Spleen (tissue), 11 donors: Measurements from ENCODE around the gene SLC8A2. TPM values are rescaled to one million over a fixed set of nuclear protein-coding genes. Genes with fewer than 3 reads are reported as not detected.

Source experiments
- DNase-seq: peaks from one replicate; pipeline ENCODE4 v3.0.0-alpha.2; 2020
- H3K27ac ChIP-seq, 8 donors: fragments of 200-600 bp; sonication (generic) in 7 of 8; 1 replicate in 4 of 8; 2 replicates in 4 of 8; pipeline versions ENCODE4 v1.5.0 to v1.8.0; 2016 to 2021; ENCODE audit warnings: inconsistent platforms in 4 of 8, mild to moderate bottlenecking in 4 of 8, moderate library complexity in 1 of 8
- H3K27me3 ChIP-seq, 7 donors: fragments of 200-600 bp; sonication (generic) in 6 of 7; replicated peaks in 1 of 7; 1 replicate in 4 of 7; 2 replicates in 3 of 7; pipeline versions ENCODE4 v1.5.0 to v1.8.0; 2016 to 2021; ENCODE audit warnings: inconsistent platforms in 3 of 7, mild to moderate bottlenecking in 1 of 7
- H3K36me3 ChIP-seq, 6 donors: fragments of 200-600 bp; sonication (generic) in 5 of 6; 1 replicate in 4 of 6; 2 replicates in 2 of 6; pipeline versions ENCODE4 v1.5.0 to v1.8.0; 2016 to 2021; ENCODE audit warnings: inconsistent platforms in 2 of 6
- H3K4me1 ChIP-seq, 6 donors: fragments of 200-600 bp; sonication (generic) in 5 of 6; 1 replicate in 3 of 6; 2 replicates in 3 of 6; pipeline versions ENCODE4 v1.5.0 to v1.8.0; 2016 to 2021; ENCODE audit warnings: inconsistent platforms in 3 of 6
- H3K4me3 ChIP-seq, 8 donors: fragments of 200-600 bp; sonication (generic) in 7 of 8; 1 replicate in 4 of 8; 2 replicates in 4 of 8; pipeline versions ENCODE4 v1.5.0 to v1.8.0; 2016 to 2021; ENCODE audit warnings: inconsistent platforms in 4 of 8, mild to moderate bottlenecking in 4 of 8, moderate library complexity in 2 of 8
- H3K9me3 ChIP-seq, 8 donors: fragments of 200-600 bp; sonication (generic) in 7 of 8; 1 replicate in 4 of 8; 2 replicates in 4 of 8; pipeline versions ENCODE4 v1.5.0 to v1.8.0; 2016 to 2021; ENCODE audit warnings: inconsistent platforms in 4 of 8
- POLR2A ChIP-seq, 3 donors: fragments of 450-650 bp; IDR thresholded peaks; one replicate each; pipeline ENCODE4 v1.5.1; 2017; ENCODE audit warnings: antibody characterized with exemption in 3 of 3, mild to moderate bottlenecking in 1 of 3
- POLR2AphosphoS5 ChIP-seq, 3 donors: sonication (generic); formaldehyde crosslinking; IDR thresholded peaks; one replicate each; pipeline ENCODE4 v1.5.1; 2017; ENCODE audit warnings: antibody characterized with exemption in 3 of 3
- WGBS, 5 donors: extraction: QIAGEN DNeasy Blood & Tissue Kit in 3 of 5; methylation state at CpG; one replicate each; pipeline versions ENCODE4 v1.1.5 to v1.1.7; 2013 to 2018; 5-methylcytosine and 5-hydroxymethylcytosine counted together
- intact Hi-C: fragments of 100-400 bp; cut with DNase I; formaldehyde crosslinking; loops from one replicate; pipeline ENCODE4 v1.15.0; 2023; ENCODE audit warnings: low total_unique reads
- polyA plus RNA-seq, 3 donors: library from polyadenylated mRNA; stranded (reverse); fragments of 200-250 nt; gene quantifications; one replicate each; pipeline ENCODE4 v1.2.1, GENCODE V29; 2013
- total RNA-seq, 7 donors: library from RNA; depleted of rRNA in 3 of 7; stranded (reverse); fragments of >200 nt in 3 of 7; fragmentation: NEBNext Ultra II Directional in 4 of 7; extraction: Animal tissue kit (Norgen Biotek cat#: 25700) in 4 of 7; gene quantifications; one replicate each; pipeline versions ENCODE4 v1.1.0 to v1.2.1, GENCODE V29; 2016 to 2021
- TF ChIP-seq, protein P1 (sequence below), 11 experiments: fragments of 200-600 bp in 7 of 11; fragments of 450-650 bp in 4 of 11; sonication (generic) in 4 of 11; IDR thresholded peaks in 8 of 11; conservative IDR thresholded peaks in 3 of 11; 1 replicate in 7 of 11; 2 replicates in 4 of 11; pipeline versions ENCODE4 v1.4.0 to v1.8.0; 2016 to 2021; ENCODE audit warnings: antibody characterized with exemption in 11 of 11, inconsistent platforms in 4 of 11, mild to moderate bottlenecking in 1 of 11
- donor health status: healthy with polysubstance abuse.
- donor health status: DM: no; HTN: no; CAD: no; lungs with moderate emphysema.
- donor health status: DM: no; HTN: no; CAD: no.
- donor health status: Bipolar disorder and iron deficiency.
- donor health status: healthy.
- donor health status: DM: no; HTN: no; CAD: no.
- donor health status: DM: yes; HTN: yes; CAD: no.

Gene SLC8A2
- total and polyA plus RNA-seq, 10 donors = 0.02 to 0.19 TPM; not detected in 8

DNA sequence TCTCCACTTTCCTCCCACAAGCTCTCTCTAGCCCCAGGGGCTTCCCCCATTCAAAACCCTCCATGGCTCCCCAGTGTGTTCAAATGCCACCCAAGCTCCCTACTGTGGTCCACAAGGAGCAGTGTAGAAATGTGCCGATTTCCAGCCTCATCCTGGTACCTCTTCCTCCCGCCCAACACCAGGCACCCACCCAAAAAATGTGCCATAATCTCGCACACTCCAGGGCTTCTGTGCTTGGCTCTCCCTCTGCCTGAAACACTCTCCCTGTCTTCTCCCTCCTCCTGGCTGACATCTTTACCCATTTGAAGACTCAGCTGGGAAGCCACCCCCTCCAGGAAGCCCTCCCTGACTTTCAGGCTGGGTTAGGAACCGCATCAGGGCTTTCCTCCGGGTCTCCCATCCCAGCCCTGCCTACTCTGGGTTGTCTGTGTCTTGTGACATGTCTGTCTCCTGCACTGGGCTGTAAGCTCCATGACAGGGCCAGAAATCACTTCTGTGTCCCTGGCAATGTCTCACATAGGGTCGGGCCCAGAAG, 35.7 kb downstream of the SLC8A2 start:
- intact Hi-C loops = loop anchor here (2.0 kb wide), 1 partner anchor 263 kb away; no protein-coding TSS in a partner anchor
- H3K4me3 ChIP-seq = no peak overlapping the region
- TF ChIP-seq, protein P1, sequence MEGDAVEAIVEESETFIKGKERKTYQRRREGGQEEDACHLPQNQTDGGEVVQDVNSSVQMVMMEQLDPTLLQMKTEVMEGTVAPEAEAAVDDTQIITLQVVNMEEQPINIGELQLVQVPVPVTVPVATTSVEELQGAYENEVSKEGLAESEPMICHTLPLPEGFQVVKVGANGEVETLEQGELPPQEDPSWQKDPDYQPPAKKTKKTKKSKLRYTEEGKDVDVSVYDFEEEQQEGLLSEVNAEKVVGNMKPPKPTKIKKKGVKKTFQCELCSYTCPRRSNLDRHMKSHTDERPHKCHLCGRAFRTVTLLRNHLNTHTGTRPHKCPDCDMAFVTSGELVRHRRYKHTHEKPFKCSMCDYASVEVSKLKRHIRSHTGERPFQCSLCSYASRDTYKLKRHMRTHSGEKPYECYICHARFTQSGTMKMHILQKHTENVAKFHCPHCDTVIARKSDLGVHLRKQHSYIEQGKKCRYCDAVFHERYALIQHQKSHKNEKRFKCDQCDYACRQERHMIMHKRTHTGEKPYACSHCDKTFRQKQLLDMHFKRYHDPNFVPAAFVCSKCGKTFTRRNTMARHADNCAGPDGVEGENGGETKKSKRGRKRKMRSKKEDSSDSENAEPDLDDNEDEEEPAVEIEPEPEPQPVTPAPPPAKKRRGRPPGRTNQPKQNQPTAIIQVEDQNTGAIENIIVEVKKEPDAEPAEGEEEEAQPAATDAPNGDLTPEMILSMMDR (IDR thresholded peaks at IDR 0.05 in 8 of 11, conservative IDR thresholded peaks at IDR 0.05 in 3 of 11) = no peak
- no peak for TF ChIP-seq POLR2AphosphoS5 (IDR thresholded peaks at IDR 0.05)
- no peak for TF ChIP-seq POLR2A (IDR thresholded peaks at IDR 0.05)
- H3K27ac ChIP-seq = no peak overlapping the region
- no peaks in the 10 kb centered on the region for H3K36me3 ChIP-seq
- H3K27me3 ChIP-seq = peaks cover 0 to 97% (median 45%) of the 10 kb centered on the region in 7 donors
- 78 to 89% (median 85%) methylated on average over 6 of the region's 6 CpGs for WGBS, 5 donors
- no peaks in the 10 kb centered on the region for H3K9me3 ChIP-seq
- no peak for DNase-seq
- H3K4me1 ChIP-seq = peaks cover 0 to 8% (median 5%) of the 10 kb centered on the region in 6 donors

DNA sequence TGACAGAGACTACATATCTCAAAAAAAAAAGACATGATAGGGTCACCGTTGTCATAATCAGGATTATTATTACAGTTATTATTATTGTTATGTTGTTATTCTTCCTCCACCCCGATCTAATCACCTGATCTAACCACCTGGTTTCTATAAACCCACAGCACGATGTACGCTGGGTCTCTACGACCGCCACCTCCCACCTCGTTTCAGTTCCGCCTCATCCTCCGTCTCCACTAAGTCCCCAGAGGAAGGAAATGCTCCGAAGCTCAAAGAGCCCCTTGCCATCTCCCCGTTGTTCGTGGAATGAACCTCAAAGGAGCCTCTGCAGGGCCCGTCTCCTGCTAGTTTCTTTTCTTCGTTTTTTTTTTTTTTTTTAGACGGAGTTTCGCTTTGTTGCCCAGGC, 36.5 kb downstream of the SLC8A2 start:
- H3K27me3 ChIP-seq = peaks cover 0 to 97% (median 53%) of the 10 kb centered on the region in 7 donors
- DNase-seq = no peak
- WGBS, 5 donors = 37 to 55% (median 42%) methylated on average over 14 to 16 of the region's 16 CpGs

DNA sequence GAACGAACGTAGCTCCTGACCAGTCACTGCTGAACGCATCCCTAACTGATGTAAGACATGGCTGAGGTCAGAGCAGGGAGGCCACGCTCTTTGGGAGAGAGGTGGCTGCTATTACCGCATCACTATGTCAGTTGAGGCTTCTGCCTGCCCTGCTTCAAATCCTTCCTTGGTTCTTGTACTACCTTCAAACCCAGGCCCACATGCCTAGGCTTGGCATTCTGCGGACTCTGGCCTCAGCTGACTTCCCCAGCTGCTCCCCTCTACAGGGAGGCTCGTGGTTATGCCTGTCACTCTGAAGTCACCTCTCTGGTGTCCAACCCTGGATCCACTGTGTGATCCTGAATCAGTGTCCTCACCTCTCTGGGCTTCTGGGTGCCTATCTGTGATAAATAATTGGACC, 37.6 kb downstream of the SLC8A2 start:
- TF ChIP-seq POLR2AphosphoS5 (IDR thresholded peaks at IDR 0.05) (no peak), POLR2A (IDR thresholded peaks at IDR 0.05) (no peak)
- TF ChIP-seq, protein P1 (IDR thresholded peaks at IDR 0.05 in 8 of 11, conservative IDR thresholded peaks at IDR 0.05 in 3 of 11) = no peak
- Histone ChIP-seq H3K27ac (no peak overlapping the region), H3K9me3 (no peaks in the 10 kb centered on the region), H3K27me3 (peaks cover 0 to 100% (median 64%) of the 10 kb centered on the region in 7 donors), H3K4me1 (peaks cover 5 to 25% (median 15%) of the 10 kb centered on the region in 6 donors), H3K36me3 (no peaks in the 10 kb centered on the region), H3K4me3 (no peak overlapping the region)
- WGBS, 5 donors = 69 to 80% (median 74%) methylated on average over 6 to 7 of the region's 7 CpGs
- no peak for DNase-seq
- intact Hi-C loops = no loop called here

More for the DNA sequence above, 36.5 kb downstream of the SLC8A2 start:
- Histone ChIP-seq H3K4me3 (no peak overlapping the region), H3K27ac (no peak overlapping the region), H3K9me3 (no peaks in the 10 kb centered on the region), H3K36me3 (no peaks in the 10 kb centered on the region), H3K4me1 (peaks cover 2 to 14% (median 10%) of the 10 kb centered on the region in 6 donors)
- intact Hi-C loops = no loop called here
- TF ChIP-seq POLR2AphosphoS5 (IDR thresholded peaks at IDR 0.05) = no peak

DNA sequence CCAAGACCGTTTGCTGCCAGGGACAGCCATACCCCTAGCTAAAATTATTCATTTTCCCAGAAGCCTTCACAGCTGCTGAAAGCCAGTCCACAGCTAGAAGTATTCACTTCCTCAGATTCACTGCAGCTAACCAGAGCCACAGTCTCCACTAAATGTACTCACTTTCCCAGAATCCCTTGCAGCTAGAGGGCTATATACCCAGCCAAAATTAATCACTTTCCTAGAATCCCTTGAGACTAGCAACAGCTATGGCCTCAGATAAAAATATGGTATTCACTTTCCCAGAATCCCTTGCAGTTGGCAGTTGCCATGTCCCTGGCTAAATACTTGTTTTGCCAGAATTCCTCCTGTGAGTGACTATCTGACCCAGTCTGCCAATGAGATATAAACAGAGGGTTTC, 38.6 kb downstream of the SLC8A2 start:
- intact Hi-C loops = no loop called here
- Histone ChIP-seq H3K4me1 (peaks cover 9 to 34% (median 23%) of the 10 kb centered on the region in 6 donors), H3K36me3 (no peaks in the 10 kb centered on the region), H3K9me3 (no peaks in the 10 kb centered on the region), H3K4me3 (no peak overlapping the region), H3K27me3 (peaks cover 0 to 100% (median 64%) of the 10 kb centered on the region in 7 donors), H3K27ac (no peak overlapping the region)
- WGBS, 5 donors = 0 to 14% (median 8%) methylated on average over 1 of the region's 1 CpG
- no peak for TF ChIP-seq POLR2A (IDR thresholded peaks at IDR 0.05)
- TF ChIP-seq, protein P1 (IDR thresholded peaks at IDR 0.05 in 8 of 11, conservative IDR thresholded peaks at IDR 0.05 in 3 of 11) = no peak
- TF ChIP-seq POLR2AphosphoS5 (IDR thresholded peaks at IDR 0.05) = no peak
- DNase-seq = no peak
